KMS-11 (cell line): ENCODE data around the gene CSNK1D.

Experiments used
- H2AFZ ChIP-seq: fragments of 200-600 bp; sonication (generic); 2 replicates; pipeline ENCODE4 v1.6.1; 2016; ENCODE audit warnings: antibody characterized with exemption, mixed run types, low read depth
- H3K27ac ChIP-seq: fragments of 200-600 bp; sonication (generic); 2 replicates; pipeline ENCODE4 v1.6.1; 2016; ENCODE audit warnings: mild to moderate bottlenecking, mixed run types
- H3K27me3 ChIP-seq: fragments of 200-600 bp; sonication (generic); 2 replicates; pipeline ENCODE4 v1.6.1; 2017; ENCODE audit warnings: mild to moderate bottlenecking, low read depth, mixed run types, moderate library complexity; ENCODE audit not compliant: insufficient read depth
- H3K36me3 ChIP-seq: fragments of 200-600 bp; sonication (generic); 2 replicates; pipeline ENCODE4 v1.6.1; 2017; ENCODE audit warnings: mild to moderate bottlenecking, mixed run types; ENCODE audit not compliant: insufficient read depth
- H3K4me1 ChIP-seq: fragments of 200-600 bp; sonication (generic); 2 replicates; pipeline ENCODE4 v1.6.1; 2016; ENCODE audit warnings: mild to moderate bottlenecking, low read depth, mixed run types; ENCODE audit not compliant: poor library complexity, severe bottlenecking
- H3K4me2 ChIP-seq: fragments of 200-600 bp; sonication (generic); 2 replicates; pipeline ENCODE4 v1.7.0; 2016; ENCODE audit warnings: mild to moderate bottlenecking, mixed run types
- H3K4me3 ChIP-seq: fragments of 200-600 bp; sonication (generic); IDR thresholded peaks from 2 replicates; pipeline ENCODE4 v1.6.1; 2017; ENCODE audit warnings: low read depth, low read length, mixed read lengths; ENCODE audit not compliant: insufficient read depth
- H3K79me2 ChIP-seq: fragments of 200-600 bp; sonication (generic); 2 replicates; pipeline ENCODE4 v1.6.1; 2016; ENCODE audit warnings: low read depth, mixed run types; ENCODE audit not compliant: insufficient read depth
- H3K9ac ChIP-seq: fragments of 200-600 bp; sonication (generic); 2 replicates; pipeline ENCODE4 v1.6.1; 2016; ENCODE audit warnings: mild to moderate bottlenecking, mixed run types
- H4K20me1 ChIP-seq: fragments of 200-600 bp; sonication (generic); 2 replicates; pipeline ENCODE4 v1.6.1; 2016; ENCODE audit warnings: mild to moderate bottlenecking, mixed run types; ENCODE audit not compliant: insufficient read depth
- CTCF ChIP-seq: fragments of 200-600 bp; sonication (generic); conservative IDR thresholded peaks from 2 replicates; pipeline ENCODE4 v1.6.1; 2017; ENCODE audit warnings: low read depth, mild to moderate bottlenecking, antibody characterized with exemption, low read length, moderate library complexity, mixed read lengths

The CSNK1D gene

GRCh38 chr17:82235775-82236141, 37.7 kb downstream of the CSNK1D start:
- Histone ChIP-seq H3K79me2 (no peaks in the 10 kb centered on the region), H3K36me3 (no peaks in the 10 kb centered on the region), H3K9ac (no peak overlapping the region), H3K4me2 (no peak overlapping the region), H3K27me3 (peaks cover 9% of the 10 kb centered on the region; the same call in 1 of the 2 replicates), H3K27ac (no peak overlapping the region), H2AFZ (no peak overlapping the region), H3K4me1 (peaks cover 38% of the 10 kb centered on the region), H4K20me1 (no peaks in the 10 kb centered on the region), H3K4me3 (no peak overlapping the region)
- TF ChIP-seq CTCF, result no peak

- peaks cover 42% of the 10 kb centered on the region for H3K4me1 ChIP-seq
- H3K79me2 ChIP-seq, result no peaks in the 10 kb centered on the region
- H3K4me3 ChIP-seq, result no peak overlapping the region
- no peak overlapping the region for H2AFZ ChIP-seq
- no peak overlapping the region for H3K27ac ChIP-seq
- H3K27me3 ChIP-seq, result peaks cover 12% of the 10 kb centered on the region; the same call in 1 of the 2 replicates
- H3K4me2 ChIP-seq, result no peak overlapping the region
- H3K36me3 ChIP-seq, result no peaks in the 10 kb centered on the region
- H3K9ac ChIP-seq, result no peak overlapping the region
- TF ChIP-seq CTCF, result no peak
- no peaks in the 10 kb centered on the region for H4K20me1 ChIP-seq
Measured at GRCh38 chr17:82235056-82235774, 38.3 kb downstream of the CSNK1D start.

GRCh38 chr17:82234211-82235055, 39.1 kb downstream of the CSNK1D start:
- no peak for TF ChIP-seq CTCF
- no peaks in the 10 kb centered on the region for H3K79me2 ChIP-seq
- no peak overlapping the region for H2AFZ ChIP-seq
- no peaks in the 10 kb centered on the region for H4K20me1 ChIP-seq
- H3K27ac ChIP-seq, result no peak overlapping the region
- H3K36me3 ChIP-seq, result no peaks in the 10 kb centered on the region
- H3K4me2 ChIP-seq, result no peak overlapping the region
- peaks cover 20% of the 10 kb centered on the region; the same call in 1 of the 2 replicates for H3K27me3 ChIP-seq
- no peak overlapping the region for H3K4me3 ChIP-seq
- H3K4me1 ChIP-seq, result peaks cover 35% of the 10 kb centered on the region
- no peak overlapping the region for H3K9ac ChIP-seq

GRCh38 chr17:82232876-82233785, 40.4 kb downstream of the CSNK1D start:
- Histone ChIP-seq H3K4me2 (no peak overlapping the region), H3K27ac (no peak overlapping the region), H3K36me3 (no peaks in the 10 kb centered on the region), H3K9ac (no peak overlapping the region), H2AFZ (no peak overlapping the region), H3K27me3 (peaks cover 28% of the 10 kb centered on the region; the same call in 1 of the 2 replicates), H3K4me3 (no peak overlapping the region), H4K20me1 (no peaks in the 10 kb centered on the region), H3K79me2 (no peaks in the 10 kb centered on the region), H3K4me1 (peaks cover 25% of the 10 kb centered on the region)
- TF ChIP-seq CTCF, result no peak
